ENCODE data around the gene CXCL9. TPM values are rescaled to one million over a fixed set of nuclear protein-coding genes. Genes with fewer than 3 reads are reported as not detected.

The CXCL9 gene
- total RNA-seq, 4 donors from 2014 or later: 0.11 to 0.17 (median 0.13) TPM; not detected in 1

GRCh38 chr4:75985116-75985515 is 22.2 kb downstream of the CXCL9 start:
- peaks cover 12 to 38% (median 29%) of the 10 kb centered on the region in 4 donors for H3K4me1 ChIP-seq
- TF ChIP-seq POLR2A (IDR thresholded peaks at IDR 0.05; ENCODE audit: low read depth) (no peak), EP300 (IDR thresholded peaks at IDR 0.05) (no peak), POLR2AphosphoS5 (IDR thresholded peaks at IDR 0.05) (no peak)
- TF ChIP-seq, protein P1, sequence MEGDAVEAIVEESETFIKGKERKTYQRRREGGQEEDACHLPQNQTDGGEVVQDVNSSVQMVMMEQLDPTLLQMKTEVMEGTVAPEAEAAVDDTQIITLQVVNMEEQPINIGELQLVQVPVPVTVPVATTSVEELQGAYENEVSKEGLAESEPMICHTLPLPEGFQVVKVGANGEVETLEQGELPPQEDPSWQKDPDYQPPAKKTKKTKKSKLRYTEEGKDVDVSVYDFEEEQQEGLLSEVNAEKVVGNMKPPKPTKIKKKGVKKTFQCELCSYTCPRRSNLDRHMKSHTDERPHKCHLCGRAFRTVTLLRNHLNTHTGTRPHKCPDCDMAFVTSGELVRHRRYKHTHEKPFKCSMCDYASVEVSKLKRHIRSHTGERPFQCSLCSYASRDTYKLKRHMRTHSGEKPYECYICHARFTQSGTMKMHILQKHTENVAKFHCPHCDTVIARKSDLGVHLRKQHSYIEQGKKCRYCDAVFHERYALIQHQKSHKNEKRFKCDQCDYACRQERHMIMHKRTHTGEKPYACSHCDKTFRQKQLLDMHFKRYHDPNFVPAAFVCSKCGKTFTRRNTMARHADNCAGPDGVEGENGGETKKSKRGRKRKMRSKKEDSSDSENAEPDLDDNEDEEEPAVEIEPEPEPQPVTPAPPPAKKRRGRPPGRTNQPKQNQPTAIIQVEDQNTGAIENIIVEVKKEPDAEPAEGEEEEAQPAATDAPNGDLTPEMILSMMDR (IDR thresholded peaks at IDR 0.05): no peak

GRCh38 chr4:75980576-75980975 is 26.7 kb downstream of the CXCL9 start:
- no peak for TF ChIP-seq EP300 (IDR thresholded peaks at IDR 0.05)
- TF ChIP-seq POLR2AphosphoS5 (IDR thresholded peaks at IDR 0.05): no peak
- no peak for TF ChIP-seq POLR2A (IDR thresholded peaks at IDR 0.05; ENCODE audit: low read depth)
- TF ChIP-seq, protein P1 (IDR thresholded peaks at IDR 0.05): no peak
- Histone ChIP-seq H3K27ac (replicated peaks in 1 of 4) (no peak overlapping the region), H3K27me3 (no peaks in the 10 kb centered on the region), H3K4me3 (no peak overlapping the region), H3K4me1 (peaks cover 0 to 7% (median 0%) of the 10 kb centered on the region in 4 donors), H3K9me3 (no peaks in the 10 kb centered on the region), H3K36me3 (peaks cover 26 to 66% (median 60%) of the 10 kb centered on the region in 4 donors)
- WGBS: 94% methylated on average over 4 of the region's 4 CpGs
- intact Hi-C loops (cut with DNase I): no loop called here
- peak; percentile 45 for DNase-seq (ENCODE audit: extremely low spot score)

More at GRCh38 chr4:75985116-75985515, 22.2 kb downstream of the CXCL9 start:
- H3K9me3 ChIP-seq: no peaks in the 10 kb centered on the region
- intact Hi-C loops (cut with DNase I): no loop called here
- 87% methylated on average over 3 of the region's 3 CpGs for WGBS
- no peak overlapping the region for H3K4me3 ChIP-seq
- H3K27ac ChIP-seq (replicated peaks in 1 of 4): no peak overlapping the region
- peaks cover 5 to 24% (median 19%) of the 10 kb centered on the region in 4 donors for H3K36me3 ChIP-seq
- H3K27me3 ChIP-seq: no peaks in the 10 kb centered on the region
- peak; percentile 68 for DNase-seq (ENCODE audit: extremely low spot score)

DNA sequence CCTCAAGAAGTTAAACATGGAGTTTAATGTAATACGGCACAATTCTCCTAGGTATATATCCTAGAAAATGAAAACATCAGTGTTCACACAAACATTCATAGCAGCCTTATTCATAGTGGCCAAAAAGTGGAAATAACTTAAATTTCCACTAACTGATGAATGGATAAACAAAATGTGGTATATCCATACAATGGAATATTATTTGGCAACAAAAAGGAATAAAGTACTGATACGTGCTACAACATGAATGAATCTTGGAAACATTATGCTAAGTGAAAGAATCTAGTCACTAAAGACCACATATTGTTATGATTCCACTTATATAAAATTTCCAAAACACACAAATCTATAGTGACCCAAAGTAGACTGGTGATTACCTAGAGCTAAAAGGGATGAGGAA is 31.1 kb downstream of the CXCL9 start:
- 92% methylated on average over 2 of the region's 2 CpGs for WGBS
- Histone ChIP-seq H3K27me3 (no peaks in the 10 kb centered on the region), H3K36me3 (peaks cover 67 to 96% (median 94%) of the 10 kb centered on the region in 4 donors), H3K27ac (replicated peaks in 1 of 4) (no peak overlapping the region), H3K4me1 (no peaks in the 10 kb centered on the region), H3K9me3 (no peaks in the 10 kb centered on the region), H3K4me3 (no peak overlapping the region)
- TF ChIP-seq, protein P1 (IDR thresholded peaks at IDR 0.05): no peak
- no peak for TF ChIP-seq POLR2AphosphoS5 (IDR thresholded peaks at IDR 0.05)
- TF ChIP-seq POLR2A (IDR thresholded peaks at IDR 0.05; ENCODE audit: low read depth): no peak
- no peak for TF ChIP-seq EP300 (IDR thresholded peaks at IDR 0.05)
- intact Hi-C loops (cut with DNase I): no loop called here
- DNase-seq (ENCODE audit: extremely low spot score): no peak

- H3K27ac ChIP-seq (replicated peaks in 1 of 4): no peak overlapping the region
- H3K4me3 ChIP-seq: no peak overlapping the region
- H3K36me3 ChIP-seq: peaks cover 75 to 100% (median 97%) of the 10 kb centered on the region in 4 donors
- H3K9me3 ChIP-seq: no peaks in the 10 kb centered on the region
- H3K27me3 ChIP-seq: no peaks in the 10 kb centered on the region
- DNase-seq (ENCODE audit: extremely low spot score): no peak
- intact Hi-C loops (cut with DNase I): no loop called here
- no peaks in the 10 kb centered on the region for H3K4me1 ChIP-seq
- TF ChIP-seq, protein P1 (IDR thresholded peaks at IDR 0.05): no peak
Observed at GRCh38 chr4:75973766-75974165, 33.5 kb downstream of the CXCL9 start.

DNA sequence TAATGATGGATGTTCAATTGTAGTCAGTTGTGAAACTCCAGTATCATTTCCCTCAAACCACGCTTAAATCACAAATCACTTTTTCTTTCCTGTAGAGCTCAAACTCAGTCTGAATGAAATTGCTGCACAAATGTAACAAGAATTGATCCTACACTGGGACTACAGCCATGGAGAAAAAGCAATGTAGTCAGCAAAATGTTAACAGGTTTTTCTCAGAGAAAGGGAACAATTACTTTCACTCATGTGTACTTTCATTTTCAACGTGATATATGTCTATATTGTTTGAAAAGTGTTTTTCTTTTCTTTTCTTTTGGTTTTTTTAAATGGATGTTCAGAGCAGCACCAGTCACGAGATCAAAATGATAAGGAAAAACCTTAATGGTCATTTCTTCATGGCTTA is 39.2 kb downstream of the CXCL9 start:
- intact Hi-C loops (cut with DNase I): loop anchor here (10.0 kb wide), 1 partner anchor 163 kb away; no protein-coding TSS in a partner anchor
- peaks cover 0 to 3% (median 0%) of the 10 kb centered on the region in 4 donors for H3K9me3 ChIP-seq
- 92% methylated on average over 3 of the region's 3 CpGs for WGBS
- no peaks in the 10 kb centered on the region for H3K4me1 ChIP-seq
- H3K36me3 ChIP-seq: peaks cover 95 to 100% (median 98%) of the 10 kb centered on the region in 4 donors
- DNase-seq (ENCODE audit: extremely low spot score): no peak
- H3K4me3 ChIP-seq: no peak overlapping the region
- H3K27me3 ChIP-seq: no peaks in the 10 kb centered on the region
- TF ChIP-seq POLR2AphosphoS5 (IDR thresholded peaks at IDR 0.05) (no peak), EP300 (IDR thresholded peaks at IDR 0.05) (no peak), POLR2A (IDR thresholded peaks at IDR 0.05; ENCODE audit: low read depth) (no peak)
- TF ChIP-seq, protein P1 (IDR thresholded peaks at IDR 0.05): no peak
- H3K27ac ChIP-seq (replicated peaks in 1 of 4): no peak overlapping the region
